Measurements from ENCODE around the gene DNASE1.

The DNASE1 gene

DNA sequence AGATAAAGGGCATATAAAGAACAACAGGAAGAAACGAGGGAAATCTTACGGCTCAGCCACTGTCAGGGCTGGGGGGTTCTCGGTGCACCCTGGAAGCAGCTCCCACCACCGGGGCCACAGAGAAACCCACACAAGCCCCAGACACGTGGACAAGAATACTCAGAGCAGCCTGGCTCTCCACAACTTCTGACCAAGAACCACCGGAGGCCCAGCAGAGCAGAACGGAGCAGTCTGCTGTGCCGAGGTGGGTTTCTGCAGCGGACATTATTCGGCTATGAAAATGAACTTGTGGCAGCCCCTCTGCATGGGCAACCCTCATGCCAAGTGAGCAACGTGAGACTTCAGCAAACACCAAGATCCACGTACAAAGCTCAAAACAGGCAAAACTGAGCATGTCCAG lies 6.8 kb downstream of the DNASE1 start:
- Histone ChIP-seq H3K23ac (ENCODE audit: low read length in 2 of 2) (no peak overlapping the region), H3K27me3 (ENCODE audit: control insufficient read depth in 1 of 2, insufficient read depth in 1 of 2, low read length in 2 of 2) (no peaks in the 10 kb centered on the region), H3K4me1 (ENCODE audit: control insufficient read depth, insufficient read depth, low read depth, low read length) (peaks cover 8% of the 10 kb centered on the region), H3K4ac (ENCODE audit: low read depth in 1 of 2, low read length in 2 of 2) (no peak overlapping the region), H3K36me3 (ENCODE audit: control insufficient read depth in 1 of 2, insufficient read depth in 2 of 2, low read depth in 1 of 2, low read length in 2 of 2) (peaks cover 80 to 92% of the 10 kb centered on the region in 2 experiments), H3K79me1 (replicated peaks; ENCODE audit: low read length, poor library complexity, severe bottlenecking) (peaks cover 12% of the 10 kb centered on the region), H2AK5ac (ENCODE audit: low read length, severe bottlenecking) (no peak overlapping the region), H2BK15ac (ENCODE audit: low read depth, poor library complexity, severe bottlenecking) (no peak overlapping the region), H3K4me2 (ENCODE audit: low read length, poor library complexity, severe bottlenecking) (no peak overlapping the region), H3K18ac (ENCODE audit: low read depth in 1 of 2, low read length in 2 of 2) (no peak overlapping the region), H2BK120ac (ENCODE audit: low read depth, low read length) (no peak overlapping the region), H3K9ac (ENCODE audit: low read length) (no peak overlapping the region), H2BK5ac (ENCODE audit: low read depth, low read length, poor library complexity, severe bottlenecking) (no peak overlapping the region), H3K14ac (ENCODE audit: low read length in 2 of 2) (no peak overlapping the region), H2AFZ (ENCODE audit: low read depth, low read length) (no peak overlapping the region), H2BK12ac (ENCODE audit: low read length in 2 of 2) (no peak overlapping the region), H3K9me3 (ENCODE audit: control insufficient read depth, low read length) (no peaks in the 10 kb centered on the region), H4K8ac (ENCODE audit: low read length) (no peak overlapping the region), H4K91ac (ENCODE audit: low read length) (no peak overlapping the region), H3K27ac (ENCODE audit: low read length, poor library complexity, severe bottlenecking) (no peak overlapping the region), H3K4me3 (ENCODE audit: insufficient read depth in 1 of 2, low read depth in 1 of 2, low read length in 2 of 2) (no peak overlapping the region)
- 93% methylated on average over 12 of the region's 12 CpGs for WGBS
- DNase-seq = no peak

GRCh38 chr16:3661922-3662321 lies 7.4 kb downstream of the DNASE1 start:
- Histone ChIP-seq H2AK5ac (ENCODE audit: low read length, severe bottlenecking) (no peak overlapping the region), H2BK15ac (ENCODE audit: low read depth, poor library complexity, severe bottlenecking) (no peak overlapping the region), H3K23ac (ENCODE audit: low read length in 2 of 2) (no peak overlapping the region), H3K27ac (ENCODE audit: low read length, poor library complexity, severe bottlenecking) (no peak overlapping the region), H3K9ac (ENCODE audit: low read length) (no peak overlapping the region), H3K4me2 (ENCODE audit: low read length, poor library complexity, severe bottlenecking) (no peak overlapping the region), H4K8ac (ENCODE audit: low read length) (no peak overlapping the region), H4K91ac (ENCODE audit: low read length) (no peak overlapping the region), H3K27me3 (ENCODE audit: control insufficient read depth in 1 of 2, insufficient read depth in 1 of 2, low read length in 2 of 2) (no peaks in the 10 kb centered on the region), H2BK120ac (ENCODE audit: low read depth, low read length) (no peak overlapping the region), H3K36me3 (ENCODE audit: control insufficient read depth in 1 of 2, insufficient read depth in 2 of 2, low read depth in 1 of 2, low read length in 2 of 2) (peaks cover 76 to 88% of the 10 kb centered on the region in 2 experiments), H2BK5ac (ENCODE audit: low read depth, low read length, poor library complexity, severe bottlenecking) (no peak overlapping the region), H3K4me1 (ENCODE audit: control insufficient read depth, insufficient read depth, low read depth, low read length) (peaks cover 7% of the 10 kb centered on the region), H2AFZ (ENCODE audit: low read depth, low read length) (no peak overlapping the region), H3K4me3 (ENCODE audit: insufficient read depth in 1 of 2, low read depth in 1 of 2, low read length in 2 of 2) (no peak overlapping the region), H3K4ac (ENCODE audit: low read depth in 1 of 2, low read length in 2 of 2) (no peak overlapping the region), H3K79me1 (replicated peaks; ENCODE audit: low read length, poor library complexity, severe bottlenecking) (peaks cover 10% of the 10 kb centered on the region), H3K18ac (ENCODE audit: low read depth in 1 of 2, low read length in 2 of 2) (no peak overlapping the region), H3K14ac (ENCODE audit: low read length in 2 of 2) (no peak overlapping the region), H3K9me3 (ENCODE audit: control insufficient read depth, low read length) (no peaks in the 10 kb centered on the region), H2BK12ac (ENCODE audit: low read length in 2 of 2) (no peak overlapping the region)
- DNase-seq = no peak
- WGBS = 94% methylated on average over 13 of the region's 13 CpGs

DNA sequence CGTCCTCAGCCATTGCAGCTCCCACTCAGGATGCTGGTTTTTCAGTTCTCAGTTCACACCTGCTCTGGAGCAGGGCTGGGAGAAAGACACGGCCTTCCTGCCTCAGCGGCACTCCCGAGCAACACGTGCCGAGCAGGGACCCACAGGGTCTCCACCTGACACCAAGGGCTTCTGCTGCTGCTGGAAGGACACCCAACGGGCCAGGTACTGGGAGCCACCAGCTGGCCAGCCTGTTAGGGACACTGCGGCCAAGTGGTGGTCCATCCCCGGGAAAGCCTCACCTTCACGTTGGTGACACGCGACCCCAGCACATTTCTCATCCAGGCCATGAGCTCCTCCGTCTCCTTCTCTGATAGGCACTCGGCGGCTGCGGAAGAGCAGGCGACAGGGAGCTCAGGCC lies 8.1 kb downstream of the DNASE1 start:
- no peak overlapping the region for H3K4me3 ChIP-seq (ENCODE audit: insufficient read depth in 1 of 2, low read depth in 1 of 2, low read length in 2 of 2)
- DNase-seq = no peak
- no peak overlapping the region for H2BK15ac ChIP-seq (ENCODE audit: low read depth, poor library complexity, severe bottlenecking)
- H3K9ac ChIP-seq (ENCODE audit: low read length) = no peak overlapping the region
- H2AFZ ChIP-seq (ENCODE audit: low read depth, low read length) = no peak overlapping the region
- H3K4ac ChIP-seq (ENCODE audit: low read depth in 1 of 2, low read length in 2 of 2) = no peak overlapping the region
- peaks cover 3% of the 10 kb centered on the region for H3K4me1 ChIP-seq (ENCODE audit: control insufficient read depth, insufficient read depth, low read depth, low read length)
- WGBS = 96% methylated on average over 17 of the region's 17 CpGs
- peaks cover 12% of the 10 kb centered on the region for H3K79me1 ChIP-seq (replicated peaks; ENCODE audit: low read length, poor library complexity, severe bottlenecking)
- H3K27ac ChIP-seq (ENCODE audit: low read length, poor library complexity, severe bottlenecking) = no peak overlapping the region
- H3K14ac ChIP-seq (ENCODE audit: low read length in 2 of 2) = no peak overlapping the region
- no peak overlapping the region for H4K91ac ChIP-seq (ENCODE audit: low read length)
- H3K36me3 ChIP-seq (ENCODE audit: control insufficient read depth in 1 of 2, insufficient read depth in 2 of 2, low read depth in 1 of 2, low read length in 2 of 2) = peaks cover 73 to 85% of the 10 kb centered on the region in 2 experiments
- no peak overlapping the region for H3K23ac ChIP-seq (ENCODE audit: low read length in 2 of 2)
- H3K18ac ChIP-seq (ENCODE audit: low read depth in 1 of 2, low read length in 2 of 2) = no peak overlapping the region
- no peaks in the 10 kb centered on the region for H3K9me3 ChIP-seq (ENCODE audit: control insufficient read depth, low read length)
- H3K4me2 ChIP-seq (ENCODE audit: low read length, poor library complexity, severe bottlenecking) = no peak overlapping the region
- H4K8ac ChIP-seq (ENCODE audit: low read length) = no peak overlapping the region
- H2BK5ac ChIP-seq (ENCODE audit: low read depth, low read length, poor library complexity, severe bottlenecking) = no peak overlapping the region
- no peak overlapping the region for H2BK12ac ChIP-seq (ENCODE audit: low read length in 2 of 2)
- H3K27me3 ChIP-seq (ENCODE audit: control insufficient read depth in 1 of 2, insufficient read depth in 1 of 2, low read length in 2 of 2) = no peaks in the 10 kb centered on the region
- no peak overlapping the region for H2AK5ac ChIP-seq (ENCODE audit: low read length, severe bottlenecking)
- no peak overlapping the region for H2BK120ac ChIP-seq (ENCODE audit: low read depth, low read length)

- Histone ChIP-seq H2BK12ac (ENCODE audit: low read length in 2 of 2) (no peak overlapping the region), H3K79me1 (replicated peaks; ENCODE audit: low read length, poor library complexity, severe bottlenecking) (peaks cover 16% of the 10 kb centered on the region), H3K4me3 (ENCODE audit: insufficient read depth in 1 of 2, low read depth in 1 of 2, low read length in 2 of 2) (no peak overlapping the region), H3K27ac (ENCODE audit: low read length, poor library complexity, severe bottlenecking) (no peak overlapping the region), H3K14ac (ENCODE audit: low read length in 2 of 2) (no peak overlapping the region), H3K27me3 (ENCODE audit: control insufficient read depth in 1 of 2, insufficient read depth in 1 of 2, low read length in 2 of 2) (no peaks in the 10 kb centered on the region), H4K8ac (ENCODE audit: low read length) (no peak overlapping the region), H2AK5ac (ENCODE audit: low read length, severe bottlenecking) (no peak overlapping the region), H2AFZ (ENCODE audit: low read depth, low read length) (no peak overlapping the region), H3K9me3 (ENCODE audit: control insufficient read depth, low read length) (peaks cover 10% of the 10 kb centered on the region), H3K36me3 (ENCODE audit: control insufficient read depth in 1 of 2, insufficient read depth in 2 of 2, low read depth in 1 of 2, low read length in 2 of 2) (peaks cover 74 to 79% of the 10 kb centered on the region in 2 experiments), H3K4ac (ENCODE audit: low read depth in 1 of 2, low read length in 2 of 2) (no peak overlapping the region), H4K91ac (ENCODE audit: low read length) (no peak overlapping the region), H3K23ac (ENCODE audit: low read length in 2 of 2) (no peak overlapping the region), H2BK15ac (ENCODE audit: low read depth, poor library complexity, severe bottlenecking) (no peak overlapping the region), H3K4me1 (ENCODE audit: control insufficient read depth, insufficient read depth, low read depth, low read length) (peaks cover 2% of the 10 kb centered on the region), H3K9ac (ENCODE audit: low read length) (no peak overlapping the region), H3K18ac (ENCODE audit: low read depth in 1 of 2, low read length in 2 of 2) (no peak overlapping the region), H2BK120ac (ENCODE audit: low read depth, low read length) (no peak overlapping the region), H2BK5ac (ENCODE audit: low read depth, low read length, poor library complexity, severe bottlenecking) (no peak overlapping the region), H3K4me2 (ENCODE audit: low read length, poor library complexity, severe bottlenecking) (no peak overlapping the region)
- no peak for DNase-seq
- 97% methylated on average over 31 of the region's 31 CpGs for WGBS
Measured at GRCh38 chr16:3664187-3664896, 9.9 kb downstream of the DNASE1 start.
